ENCODE results near the gene KCNJ10.

The KCNJ10 gene

DNA sequence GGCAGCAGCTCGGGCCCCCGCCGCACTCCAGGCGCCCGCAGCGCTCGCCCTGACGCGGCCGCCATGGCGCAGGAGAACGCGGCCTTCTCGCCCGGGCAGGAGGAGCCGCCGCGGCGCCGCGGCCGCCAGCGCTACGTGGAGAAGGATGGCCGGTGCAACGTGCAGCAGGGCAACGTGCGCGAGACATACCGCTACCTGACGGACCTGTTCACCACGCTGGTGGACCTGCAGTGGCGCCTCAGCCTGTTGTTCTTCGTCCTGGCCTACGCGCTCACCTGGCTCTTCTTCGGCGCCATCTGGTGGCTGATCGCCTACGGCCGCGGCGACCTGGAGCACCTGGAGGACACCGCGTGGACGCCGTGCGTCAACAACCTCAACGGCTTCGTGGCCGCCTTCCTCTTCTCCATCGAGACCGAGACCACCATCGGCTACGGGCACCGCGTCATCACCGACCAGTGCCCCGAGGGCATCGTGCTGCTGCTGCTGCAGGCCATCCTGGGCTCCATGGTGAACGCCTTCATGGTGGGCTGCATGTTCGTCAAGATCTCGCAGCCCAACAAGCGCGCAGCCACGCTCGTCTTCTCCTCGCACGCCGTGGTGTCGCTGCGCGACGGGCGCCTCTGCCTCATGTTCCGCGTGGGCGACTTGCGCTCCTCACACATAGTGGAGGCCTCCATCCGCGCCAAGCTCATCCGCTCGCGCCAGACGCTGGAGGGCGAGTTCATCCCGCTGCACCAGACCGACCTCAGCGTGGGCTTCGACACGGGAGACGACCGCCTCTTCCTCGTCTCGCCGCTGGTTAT lies 14.2 kb upstream of the KCNJ10 start:
- DNase-seq (ENCODE audit: low spot score) = peak; percentile 34

- DNase-seq (ENCODE audit: low spot score) = no peak
These were observed 13.0 kb upstream of the KCNJ10 start for GRCh38 chr1:160082926-160083325.

- DNase-seq (ENCODE audit: low spot score) = no peak
These were observed 12.5 kb upstream of the KCNJ10 start for GRCh38 chr1:160082487-160082886.

DNA sequence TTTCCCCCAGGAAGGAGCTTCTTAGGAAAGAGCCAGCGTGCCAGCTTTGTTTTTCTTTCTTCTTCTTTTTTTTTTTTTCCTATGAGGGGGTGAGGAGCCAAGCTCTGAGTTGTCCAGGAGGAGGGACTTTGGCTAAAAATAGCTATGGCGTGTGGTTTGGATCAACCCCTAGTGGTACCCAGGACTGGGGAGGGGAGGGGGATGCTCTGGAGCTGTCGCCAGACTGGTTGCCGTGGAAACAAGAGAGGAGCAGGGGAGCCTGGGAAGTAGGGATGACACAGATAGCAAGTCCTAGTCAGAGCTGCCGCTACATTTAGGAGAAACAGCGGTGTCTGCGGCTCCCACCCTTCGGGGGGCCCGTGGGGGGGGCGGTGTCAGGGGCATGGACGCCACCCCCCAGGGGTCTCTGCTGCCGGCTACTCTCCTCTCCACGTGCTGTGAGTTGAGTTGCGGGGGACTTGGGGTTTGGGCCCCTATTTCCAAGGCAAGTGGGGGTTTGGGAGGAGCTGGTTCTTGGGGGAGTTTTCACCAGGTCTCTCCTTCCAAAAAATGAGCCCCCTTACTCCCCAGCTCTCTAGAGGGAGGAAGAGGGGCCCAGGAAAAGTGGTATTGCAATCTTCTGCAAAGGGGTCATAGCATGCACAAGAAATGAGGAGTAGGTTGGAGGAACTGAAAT lies 11.4 kb upstream of the KCNJ10 start, which contains the start of gene KCNJ9:
KCNJ9 (plus strand) TSS at position 278 of the 676 bp plus-strand sequence. CDS start 2,493 bp downstream, outside the sequence.
- no peak for DNase-seq (ENCODE audit: low spot score)

- no peak for DNase-seq (ENCODE audit: low spot score)
These were observed 10.6 kb upstream of the KCNJ10 start for GRCh38 chr1:160080381-160081100.

- no peak for DNase-seq (ENCODE audit: low spot score)
These were observed 9.5 kb upstream of the KCNJ10 start for GRCh38 chr1:160079448-160079847.

DNA sequence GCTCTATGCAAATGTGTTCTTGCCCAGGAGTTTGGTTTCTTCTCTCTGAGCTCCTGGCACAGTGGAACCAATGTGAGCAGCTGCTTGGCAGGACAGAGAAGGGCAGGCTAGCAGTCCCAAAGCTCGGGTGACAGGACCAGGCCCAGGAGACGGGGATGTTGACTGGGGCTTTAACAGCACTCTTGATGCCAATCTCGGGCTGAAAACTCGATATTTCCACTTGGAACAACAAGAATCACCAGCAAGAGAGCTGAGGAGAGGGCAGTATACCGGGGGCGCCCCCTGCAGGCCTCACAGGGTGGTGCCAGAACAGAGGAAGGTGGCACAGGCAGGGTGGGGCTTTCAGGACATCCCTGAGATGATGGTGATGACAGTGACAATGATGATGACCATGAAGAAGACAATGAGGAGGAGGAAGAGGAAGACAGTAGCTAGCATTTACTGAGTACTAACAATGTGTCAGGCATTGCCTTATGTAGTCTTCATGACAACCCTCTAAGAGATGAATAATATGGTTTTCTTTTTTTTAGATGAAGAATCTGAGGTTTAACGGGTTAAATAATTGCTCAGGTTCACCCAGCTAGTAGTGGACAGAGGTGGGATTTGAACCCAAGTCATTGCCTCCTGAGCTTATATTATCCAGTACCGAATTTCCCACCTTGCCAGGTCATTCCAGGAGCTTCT lies 8.7 kb upstream of the KCNJ10 start:
- DNase-seq (ENCODE audit: low spot score) = peak; percentile 84

DNA sequence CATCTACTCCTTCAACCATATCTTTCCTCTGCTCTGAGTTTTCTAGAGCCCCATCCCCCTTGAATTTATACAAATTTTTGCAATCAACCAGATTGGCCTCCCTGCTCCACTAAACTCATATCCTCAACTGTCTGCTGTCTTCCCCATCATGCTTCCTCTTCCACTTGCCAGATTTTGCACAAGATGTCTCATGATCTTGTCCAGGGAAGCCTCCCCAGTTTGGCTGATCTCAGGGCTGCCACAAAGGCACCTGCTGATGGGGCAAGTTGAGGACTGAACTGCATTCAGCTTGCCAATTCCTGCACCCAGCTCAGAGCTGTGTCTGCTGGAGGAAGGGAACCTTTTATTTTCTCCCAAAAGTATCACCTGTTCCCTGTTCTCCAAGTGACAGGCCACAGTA lies 7.5 kb upstream of the KCNJ10 start:
- DNase-seq (ENCODE audit: low spot score) = no peak

- no peak for DNase-seq (ENCODE audit: low spot score)
These were observed 6.3 kb upstream of the KCNJ10 start for GRCh38 chr1:160076295-160076694.

DNA sequence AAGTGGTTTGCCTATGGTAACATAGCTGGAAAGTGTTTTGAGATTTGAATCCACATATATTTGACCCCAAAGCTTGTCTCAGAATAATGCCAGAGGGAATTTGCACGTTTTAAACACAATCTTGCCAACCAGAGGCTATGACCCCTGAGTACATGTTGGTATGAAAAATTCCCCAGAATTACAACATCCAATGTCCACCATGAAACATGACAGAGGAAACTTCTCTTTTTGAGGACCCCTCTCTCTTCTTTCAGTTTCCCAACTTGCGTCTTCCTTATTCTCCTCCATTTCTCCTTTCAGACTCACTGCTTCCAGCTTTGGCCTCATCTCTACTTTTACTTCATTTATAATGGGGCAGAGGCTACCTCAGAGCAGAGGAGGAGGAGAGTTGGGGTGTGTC lies 5.9 kb upstream of the KCNJ10 start:
- DNase-seq (ENCODE audit: low spot score) = no peak

GRCh38 chr1:160074865-160075264 lies 4.9 kb upstream of the KCNJ10 start:
- no peak for DNase-seq (ENCODE audit: low spot score)

DNA sequence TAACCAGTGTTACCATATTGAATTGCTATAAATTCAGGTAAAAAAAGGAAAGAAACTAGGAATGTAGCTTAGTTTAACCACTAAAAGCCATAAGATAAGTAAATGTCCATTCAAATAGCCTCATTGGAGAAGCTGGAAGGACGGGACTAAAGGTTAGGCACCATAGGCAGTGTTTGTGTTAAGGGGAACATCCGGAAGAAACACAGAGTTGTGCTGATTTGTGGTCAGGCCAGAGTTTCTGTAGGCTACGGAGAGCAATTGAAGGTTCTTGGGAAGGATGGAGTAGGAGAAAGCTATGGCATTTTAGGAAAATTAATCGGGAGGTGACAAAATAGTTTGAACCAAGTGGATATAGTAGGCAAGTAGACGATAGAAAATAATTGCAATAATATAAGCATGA lies 1.3 kb upstream of the KCNJ10 start:
- DNase-seq (ENCODE audit: low spot score) = no peak

DNA sequence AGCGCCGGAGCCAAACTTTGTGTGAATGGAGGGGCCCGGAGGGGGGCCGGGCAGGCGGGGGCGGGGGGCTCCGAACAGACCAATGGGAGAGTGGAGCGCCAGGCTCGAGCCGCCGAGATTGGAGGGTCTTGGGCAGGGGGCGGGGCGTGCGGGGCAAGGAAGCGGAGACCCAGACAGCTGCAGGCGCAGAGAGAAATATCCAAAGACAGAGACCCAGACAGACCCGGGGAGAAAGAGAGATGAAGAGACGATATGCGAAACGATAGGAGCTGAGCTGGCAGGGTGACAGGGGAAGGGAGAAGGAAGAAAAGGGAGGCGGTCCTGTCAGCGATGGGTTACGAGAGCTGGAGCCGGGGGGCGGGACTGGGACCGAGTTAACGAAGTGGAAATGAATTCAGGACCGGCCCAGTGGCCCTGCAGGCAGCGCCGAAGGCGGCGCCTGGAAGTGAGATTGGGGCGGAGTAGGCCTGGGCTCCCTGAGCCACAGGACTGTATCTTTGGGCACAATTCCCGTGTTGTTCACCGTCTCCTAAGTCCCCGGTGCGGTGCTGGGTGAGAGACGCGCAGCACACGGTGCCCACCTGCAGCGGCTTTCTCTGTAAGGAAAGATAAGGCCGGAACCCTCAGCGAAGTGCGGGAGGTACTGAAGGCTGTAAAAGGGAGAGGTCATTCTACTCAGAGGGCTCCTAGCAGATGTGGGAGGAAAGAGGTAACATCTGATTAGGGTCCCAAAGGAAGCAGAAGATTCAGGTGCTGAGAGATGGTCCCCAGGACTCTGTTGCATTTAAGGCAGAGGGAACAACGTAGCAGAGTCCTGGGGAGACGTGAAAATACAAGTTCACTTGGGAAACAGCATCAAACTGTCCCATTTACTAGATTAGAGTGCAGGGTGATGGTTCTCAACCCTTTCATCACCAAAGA lies 543 bp upstream of the KCNJ10 start:
- DNase-seq (ENCODE audit: low spot score) = peak; percentile 88

GRCh38 chr1:160068225-160068624 lies 1.7 kb downstream of the KCNJ10 start:
- DNase-seq (ENCODE audit: low spot score) = no peak

GRCh38 chr1:160066829-160067745 lies 2.9 kb downstream of the KCNJ10 start:
- no peak for DNase-seq (ENCODE audit: low spot score)

GRCh38 chr1:160064746-160065145 lies 5.2 kb downstream of the KCNJ10 start:
- DNase-seq (ENCODE audit: low spot score) = no peak

GRCh38 chr1:160064164-160064563 lies 5.8 kb downstream of the KCNJ10 start:
- DNase-seq (ENCODE audit: low spot score) = no peak

DNA sequence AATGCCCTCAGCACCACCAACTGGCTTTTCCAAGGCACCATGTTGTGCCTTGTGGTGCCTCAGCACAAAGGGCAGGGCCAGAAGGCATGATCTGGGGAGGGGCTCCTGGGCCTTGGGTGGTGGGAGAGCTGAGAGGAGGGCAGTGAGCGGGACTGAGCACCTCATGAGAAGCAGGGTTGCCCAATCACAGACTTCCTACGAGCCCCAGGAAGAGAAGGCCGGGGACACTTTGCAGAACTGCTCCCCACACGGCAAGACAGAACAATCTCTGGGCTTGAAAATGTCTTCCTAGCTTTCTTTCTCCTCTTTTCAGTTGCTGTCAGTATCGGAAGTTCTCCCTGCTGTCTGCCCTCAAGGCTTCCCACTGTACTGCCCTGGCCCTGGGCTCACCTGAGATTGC lies 6.8 kb downstream of the KCNJ10 start:
- no peak for DNase-seq (ENCODE audit: low spot score)

DNA sequence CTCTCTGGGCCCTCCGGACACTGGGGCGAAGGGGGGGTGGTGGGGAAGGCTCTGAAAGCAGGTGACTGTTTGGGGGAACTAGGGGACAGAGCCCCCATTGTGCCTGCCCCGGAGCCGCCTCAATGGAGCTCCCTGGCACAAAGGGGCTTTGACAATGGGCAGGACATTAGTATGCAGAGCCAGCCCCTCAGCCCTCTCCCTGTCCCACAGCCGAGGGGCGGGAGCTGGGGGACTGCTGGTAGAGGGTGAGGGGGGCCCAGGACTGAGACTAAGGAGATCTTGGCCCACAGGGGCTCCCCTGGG lies 7.8 kb downstream of the KCNJ10 start:
- no peak for DNase-seq (ENCODE audit: low spot score)

All from NAMALWA (cell line).